Activated T-cell treated with anti-CD3 and anti-CD28 coated beads for 1 hour (primary cell): Measurements from ENCODE around the gene NCR2.
A peak's percentile ranks its signal among the peaks of the same experiment; 100 is the strongest.

Experiments
- DNase-seq: peaks from one replicate; pipeline ENCODE4 v3.0.0-alpha.2; 2020; ENCODE audit warnings: low read depth

Gene NCR2

DNA sequence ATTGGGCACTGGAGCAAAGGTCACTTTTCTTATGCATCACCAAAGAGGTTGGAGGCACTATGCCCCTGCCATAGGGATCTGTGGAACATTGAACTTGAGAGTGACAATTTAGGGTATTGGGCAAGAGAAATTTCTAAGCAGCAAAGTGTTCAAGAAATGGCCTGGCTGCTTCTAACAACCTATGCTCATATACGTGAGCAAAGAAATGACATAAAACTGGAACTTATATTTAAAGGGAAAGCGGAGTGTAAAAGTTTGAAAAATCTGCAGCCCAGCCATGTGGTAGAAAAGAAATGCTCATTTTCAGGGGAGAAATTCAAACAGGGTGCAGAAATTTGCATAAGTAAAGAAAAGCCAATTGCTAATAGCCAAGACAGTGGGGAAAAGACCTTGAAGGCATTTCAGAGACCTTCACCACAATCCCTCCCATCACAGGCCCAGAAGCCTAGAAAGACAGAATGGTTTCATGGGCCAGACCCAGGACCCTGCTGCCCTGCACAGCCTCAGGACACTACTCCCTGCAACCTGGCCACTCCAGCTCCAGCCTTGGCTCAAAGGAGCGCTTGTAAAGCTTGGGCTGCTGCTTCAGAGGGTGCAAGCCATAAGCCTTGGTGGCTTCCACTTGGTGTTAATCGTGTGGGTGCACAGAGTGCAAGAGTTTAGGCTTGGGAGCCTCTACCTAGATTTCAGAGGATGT, 24.4 kb downstream of the NCR2 start:
- no peak for DNase-seq

DNA sequence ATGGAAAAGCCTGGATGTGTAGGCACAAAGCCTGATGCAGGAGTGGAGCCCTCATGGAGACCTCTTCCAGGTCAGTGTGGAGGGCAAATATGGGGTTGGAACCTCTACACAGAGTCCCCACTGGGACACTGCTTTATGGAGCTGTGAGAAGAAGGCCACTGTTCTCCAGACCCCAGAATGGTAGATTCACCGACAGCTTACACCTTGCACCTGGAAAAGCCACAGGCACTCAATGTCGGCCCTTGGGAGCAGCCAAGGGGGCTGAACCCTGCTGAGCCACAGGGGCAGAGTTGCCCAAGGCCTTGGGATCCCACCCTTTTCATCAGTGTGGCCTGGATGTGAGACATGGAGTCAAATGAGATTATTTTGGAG, 24.9 kb downstream of the NCR2 start:
- no peak for DNase-seq

DNA sequence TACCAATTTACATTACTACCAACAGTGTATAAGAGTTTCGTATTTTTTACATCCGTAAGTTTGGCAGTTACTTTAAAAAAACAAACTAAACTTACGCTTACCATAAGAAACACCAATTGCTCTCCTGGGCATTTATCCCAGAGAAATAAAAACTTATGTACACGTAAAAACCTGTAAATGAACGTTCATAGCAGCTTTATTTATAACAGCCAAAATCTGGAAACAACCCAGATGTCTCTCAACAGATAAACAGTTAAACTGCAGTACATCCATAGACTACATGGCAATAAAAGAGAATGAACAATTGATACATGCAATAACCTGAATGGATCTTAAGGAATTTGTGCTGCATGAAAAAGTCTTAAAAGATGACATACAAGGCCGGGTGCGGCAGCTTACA, 30.7 kb downstream of the NCR2 start:
- no peak for DNase-seq

DNA sequence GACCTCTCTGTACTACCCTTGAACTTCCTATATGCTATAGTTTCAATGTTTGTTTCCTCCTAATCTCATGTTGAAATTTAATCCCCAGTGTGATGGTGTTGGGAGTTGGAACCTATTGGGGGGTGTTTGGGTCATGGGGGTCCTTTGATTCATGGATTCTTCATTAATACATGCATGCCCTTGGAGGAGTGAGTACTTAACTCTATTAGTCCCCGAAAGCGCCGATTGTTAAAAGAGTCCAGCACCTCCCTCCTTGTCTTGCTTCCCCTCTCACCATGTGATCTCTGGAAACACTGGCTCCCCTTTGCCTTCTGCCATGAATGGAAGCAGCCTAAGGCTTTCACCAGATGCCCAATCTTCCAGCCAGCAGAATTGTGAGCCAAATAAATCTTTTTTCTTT, 31.7 kb downstream of the NCR2 start:
- no peak for DNase-seq

DNA sequence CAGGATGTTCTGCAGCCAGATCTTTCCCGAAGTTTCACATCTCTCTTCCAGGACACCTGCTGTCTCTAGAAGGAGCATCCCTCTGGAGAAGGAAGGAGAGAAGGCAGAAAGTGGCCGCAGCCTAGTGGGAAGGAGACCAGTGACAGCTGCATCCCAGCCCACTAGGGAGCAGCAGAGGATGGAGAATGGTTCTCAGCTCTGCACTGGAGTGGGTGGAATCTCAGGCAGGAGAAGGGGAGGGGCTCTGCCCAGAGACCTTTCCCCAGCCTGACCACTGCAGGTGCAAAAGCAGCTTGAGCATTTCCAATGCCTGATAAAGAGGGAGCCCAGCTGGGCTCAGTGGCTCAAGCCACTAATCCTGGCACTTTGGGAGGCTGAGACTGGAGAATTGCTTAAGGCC, 32.3 kb downstream of the NCR2 start:
- DNase-seq: no peak

DNA sequence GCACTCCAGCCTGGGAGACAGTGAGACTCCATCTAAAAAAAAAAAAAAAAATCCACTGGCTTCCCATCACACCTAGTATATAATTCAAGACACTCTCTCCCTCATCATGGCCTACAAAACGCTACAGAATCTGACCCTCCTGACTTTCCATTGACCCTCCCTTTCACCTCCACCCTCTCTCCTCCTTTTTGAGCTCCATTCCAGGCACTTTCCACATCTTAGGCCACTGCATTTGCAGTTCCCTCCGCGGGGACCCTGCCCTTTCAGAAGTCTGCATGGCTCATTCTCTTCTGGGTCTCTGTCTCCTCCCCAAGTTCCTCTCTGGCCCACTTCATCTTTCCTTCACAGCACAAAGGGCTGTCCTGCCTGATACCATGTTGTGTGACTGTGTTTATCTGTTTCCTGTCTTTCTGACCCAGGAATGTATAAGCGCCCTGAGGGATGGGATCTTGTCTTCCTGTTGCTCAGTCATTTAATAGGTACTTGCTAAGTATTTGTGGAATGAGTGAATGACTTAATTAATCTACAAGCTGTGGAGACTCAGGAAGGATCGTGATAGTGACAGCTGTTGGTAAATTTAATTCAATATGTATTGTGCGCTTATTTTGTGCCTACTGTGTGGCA, 35.2 kb downstream of the NCR2 start:
- no peak for DNase-seq

DNA sequence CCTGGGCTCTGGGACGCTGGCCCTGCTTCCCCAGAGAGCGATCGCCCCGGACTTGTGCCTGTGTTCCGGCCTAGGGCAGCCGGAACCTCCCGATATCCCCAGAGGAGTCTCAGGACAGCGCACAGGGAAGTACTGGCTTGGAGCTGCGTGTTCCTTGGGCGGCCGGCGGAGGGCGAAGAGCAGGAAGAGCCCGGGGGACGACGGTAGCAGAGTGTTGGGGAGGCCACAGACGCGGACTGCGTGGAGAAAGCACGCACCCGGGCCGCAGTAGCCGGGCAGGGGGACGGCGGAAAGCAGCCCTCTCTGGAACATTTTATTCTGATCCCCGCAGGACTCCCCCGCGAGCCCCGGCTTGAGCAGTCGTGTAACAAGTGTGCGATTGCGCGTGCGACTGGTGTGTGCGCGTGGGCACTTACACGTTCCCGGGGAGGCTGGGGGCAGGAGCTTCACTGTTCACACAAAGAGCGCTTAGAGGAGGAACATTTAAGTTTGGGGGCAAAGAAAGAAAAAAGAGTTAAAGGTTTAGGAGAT, 36.1 kb downstream of the NCR2 start:
- DNase-seq: no peak

DNA sequence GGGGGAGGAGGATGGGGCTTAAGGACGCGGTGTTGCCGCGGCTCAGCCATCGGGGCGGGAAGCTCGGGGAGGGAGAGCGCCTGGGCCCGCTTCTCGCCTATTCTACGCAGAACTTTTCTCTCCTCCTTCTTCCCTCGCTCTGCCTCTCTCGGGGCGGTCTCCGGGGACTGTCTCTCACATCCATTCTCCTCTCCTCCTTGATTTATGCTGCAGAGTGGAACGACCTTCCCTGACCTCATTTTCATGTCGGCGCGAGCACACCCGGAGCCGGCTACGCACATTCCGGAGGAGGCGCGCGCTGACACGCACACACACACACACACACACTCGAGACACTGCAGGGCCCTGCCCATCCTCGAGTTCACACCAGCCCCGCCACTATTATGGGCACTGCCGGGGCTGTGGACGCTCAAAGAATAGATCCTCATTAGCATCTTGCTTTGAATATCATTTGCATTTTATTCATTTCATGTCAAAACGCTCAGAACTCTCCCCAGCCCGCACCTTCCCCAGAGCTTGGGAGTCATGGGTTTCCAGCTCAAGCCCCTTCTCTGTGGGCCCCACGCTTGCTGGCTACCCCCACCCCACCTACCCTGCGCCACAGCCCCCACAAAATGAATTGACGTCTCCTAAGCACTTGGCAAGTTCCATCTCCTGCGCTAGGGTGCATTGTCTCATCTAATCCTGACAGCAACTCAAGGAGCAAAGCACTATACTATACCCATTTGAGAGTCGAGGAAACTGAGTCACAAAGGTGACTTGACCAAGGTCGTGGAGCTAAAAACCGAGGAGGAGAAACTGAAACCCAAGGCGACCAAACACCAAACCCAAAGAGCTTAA, 36.8 kb downstream of the NCR2 start:
- DNase-seq: peak; percentile 14

DNA sequence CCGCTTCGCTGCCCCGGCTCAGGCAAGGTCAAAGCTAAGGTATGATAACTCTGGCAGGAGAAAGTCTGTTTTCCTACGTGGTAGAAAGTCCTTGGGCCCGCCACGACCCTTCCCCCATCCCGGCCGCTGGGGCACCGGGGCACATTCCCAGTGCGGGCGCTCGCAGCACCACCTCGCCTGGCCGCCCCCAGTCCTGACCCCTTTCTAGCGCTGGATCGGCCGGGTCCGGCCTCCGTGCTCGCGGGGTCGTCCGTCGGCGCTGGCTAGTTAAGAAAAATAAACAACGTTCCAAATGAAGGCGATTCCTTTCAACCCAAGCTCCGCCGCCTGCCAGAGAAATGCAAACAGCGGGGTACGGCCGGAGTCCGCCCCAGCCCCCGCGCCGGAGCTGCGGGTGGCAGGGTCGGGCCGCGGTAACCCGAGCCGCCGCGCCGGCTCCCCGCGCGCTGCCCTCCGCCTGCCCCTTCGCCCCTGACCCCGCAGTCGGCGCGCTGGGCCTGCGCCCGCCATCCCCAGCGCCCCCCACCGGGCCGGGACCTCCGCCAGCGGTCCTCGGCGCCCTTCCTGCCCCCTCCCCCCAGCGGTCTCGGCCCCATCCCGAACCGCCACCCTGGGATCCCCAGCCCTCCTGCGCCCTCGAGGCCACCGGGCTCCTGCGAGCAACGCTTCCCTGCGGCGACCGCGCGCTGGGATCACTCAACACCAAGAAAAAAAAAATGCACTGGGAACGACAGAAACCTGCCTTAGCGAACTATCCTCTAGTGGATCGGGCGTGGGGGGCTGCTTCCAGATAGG, 37.6 kb downstream of the NCR2 start:
- DNase-seq: no peak

DNA sequence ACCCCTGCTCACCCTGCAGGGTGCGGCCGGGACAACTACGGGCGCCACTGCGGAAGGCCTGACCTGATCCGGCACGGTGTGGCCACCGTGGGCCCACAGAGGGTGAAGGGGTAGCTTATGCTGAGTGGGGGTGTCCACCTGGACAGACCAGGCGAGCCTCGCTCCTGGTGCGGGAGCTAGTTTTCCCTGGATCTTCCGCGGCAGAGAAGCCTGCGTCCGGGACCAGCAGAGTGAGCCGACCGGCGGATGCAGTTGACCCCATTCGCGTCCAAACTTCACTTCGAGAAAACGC, 38.2 kb downstream of the NCR2 start:
- DNase-seq: no peak

DNA sequence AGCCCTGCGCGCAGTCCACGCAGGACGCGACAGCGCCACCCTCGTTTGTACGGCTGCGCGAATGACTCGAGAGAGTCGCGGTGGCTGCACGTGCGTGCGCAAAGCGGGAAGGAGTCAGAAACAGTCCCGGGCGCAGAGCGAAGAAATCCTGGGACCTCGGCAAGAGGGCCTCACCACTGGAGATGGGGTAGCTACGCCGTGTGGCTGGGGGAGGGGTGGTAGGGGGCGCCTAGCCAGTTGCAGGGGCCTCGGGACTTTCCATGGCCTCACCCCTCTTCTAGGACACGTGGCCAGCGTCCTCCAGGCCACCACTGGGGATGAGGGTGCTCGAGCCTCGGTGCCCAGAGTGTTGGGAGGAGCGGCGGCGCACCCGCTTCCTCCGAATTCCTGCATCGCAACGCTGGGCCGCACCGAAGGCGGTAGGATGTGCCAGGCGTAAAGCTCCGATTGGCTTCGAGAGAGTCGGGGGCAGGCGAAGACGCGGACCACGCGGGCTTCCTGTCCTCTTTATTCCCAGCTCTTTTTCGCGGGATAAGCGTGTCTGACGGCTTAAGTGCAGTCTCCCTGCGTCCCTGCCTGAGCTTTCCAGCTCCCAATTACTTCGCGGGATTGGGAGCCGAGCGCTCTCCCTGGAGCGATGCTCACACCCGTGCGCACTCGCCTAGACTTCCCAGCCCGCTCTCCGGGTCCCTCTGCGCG, 38.7 kb downstream of the NCR2 start:
- DNase-seq: no peak

DNA sequence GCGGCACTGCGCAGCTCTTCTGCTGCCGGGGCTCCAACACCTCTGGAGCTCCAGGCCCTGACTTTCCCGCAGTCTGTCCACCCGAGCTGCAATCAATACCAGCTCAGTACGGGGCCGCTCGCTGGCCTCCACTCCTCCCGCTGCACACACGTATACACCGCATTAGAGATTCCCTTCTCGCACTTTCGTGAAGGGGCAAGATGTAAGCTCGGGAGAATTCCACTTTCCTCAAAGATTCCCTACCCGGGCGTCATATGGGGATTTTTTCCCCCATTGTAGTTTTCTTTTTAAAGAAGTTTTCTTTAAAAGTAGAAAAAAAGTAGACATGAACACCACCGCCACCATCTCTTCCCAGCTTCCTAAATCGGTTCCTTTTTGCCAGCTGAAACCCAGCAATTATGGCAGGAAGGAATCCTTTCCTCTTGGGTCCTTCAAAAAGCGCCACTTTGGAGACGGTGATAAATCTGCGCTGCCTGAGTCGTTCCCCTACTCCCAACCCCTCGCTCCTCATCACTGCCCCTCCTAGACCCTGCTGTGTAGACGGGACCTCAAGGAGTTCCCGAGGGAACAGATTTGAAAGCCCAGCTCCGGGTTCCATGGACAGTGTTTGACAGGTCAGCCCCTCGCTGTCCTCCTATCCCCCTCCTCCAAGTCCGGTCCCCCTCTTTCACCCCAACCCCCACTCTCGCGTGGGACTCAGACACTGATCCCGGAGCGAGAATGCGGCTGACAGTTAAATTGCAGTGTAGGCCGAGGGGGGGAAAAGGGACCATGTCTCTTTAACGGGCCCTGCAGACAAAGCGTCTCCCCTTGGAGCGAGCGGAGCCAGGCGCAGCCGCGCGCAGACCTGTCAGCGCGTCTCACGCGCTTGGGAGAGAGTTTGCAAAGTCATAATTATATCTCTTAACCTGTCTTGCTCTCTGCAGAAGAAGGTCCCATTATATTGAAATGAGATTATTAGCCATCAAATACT, 39.5 kb downstream of the NCR2 start:
- DNase-seq: no peak

DNA sequence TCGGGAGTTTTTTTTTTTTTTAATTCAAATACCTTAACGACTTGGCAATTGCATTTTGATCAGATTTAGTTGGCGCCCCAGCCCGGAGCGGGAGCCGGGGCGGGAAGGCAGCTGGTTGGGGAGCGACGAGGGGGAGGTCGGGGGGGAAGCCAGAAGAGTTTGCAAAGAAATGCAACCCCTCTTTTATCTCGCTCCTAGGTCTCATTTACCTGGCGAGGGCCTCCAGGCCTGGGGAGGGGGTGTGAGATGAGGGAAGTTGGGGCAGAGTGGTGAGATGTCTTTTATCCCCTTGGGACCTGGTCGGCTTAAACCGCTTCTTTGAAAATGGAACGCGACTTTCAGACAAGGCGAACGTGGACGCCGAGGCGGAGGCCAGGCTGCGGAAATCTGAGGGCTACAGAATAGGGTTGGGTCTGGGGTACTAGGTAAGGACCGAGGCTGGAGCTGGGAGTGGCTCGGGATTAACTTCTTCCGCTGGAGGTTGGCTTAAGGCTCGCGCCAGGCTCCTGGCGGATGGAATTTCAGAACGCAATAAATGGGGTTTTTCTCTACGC, 40.3 kb downstream of the NCR2 start:
- no peak for DNase-seq

DNA sequence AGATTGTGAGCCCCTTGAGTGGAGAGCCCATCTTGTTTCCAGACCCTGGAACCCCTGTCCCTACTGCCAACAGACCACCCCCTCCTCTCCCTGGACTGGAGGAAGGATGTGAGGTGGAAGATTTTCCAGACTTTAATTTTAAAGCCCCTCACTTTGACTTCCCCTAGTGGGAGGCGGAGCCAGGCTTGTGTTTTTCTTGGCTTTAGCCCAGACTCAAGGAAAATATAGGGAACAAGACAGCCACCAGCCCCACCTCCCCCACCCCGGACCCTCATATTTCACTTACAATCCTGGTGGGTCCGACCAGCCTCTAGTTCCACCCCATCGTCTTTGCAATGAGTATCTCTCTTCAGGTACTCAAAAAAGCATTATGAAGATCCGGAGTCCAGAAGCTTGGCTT, 40.8 kb downstream of the NCR2 start:
- DNase-seq: no peak

DNA sequence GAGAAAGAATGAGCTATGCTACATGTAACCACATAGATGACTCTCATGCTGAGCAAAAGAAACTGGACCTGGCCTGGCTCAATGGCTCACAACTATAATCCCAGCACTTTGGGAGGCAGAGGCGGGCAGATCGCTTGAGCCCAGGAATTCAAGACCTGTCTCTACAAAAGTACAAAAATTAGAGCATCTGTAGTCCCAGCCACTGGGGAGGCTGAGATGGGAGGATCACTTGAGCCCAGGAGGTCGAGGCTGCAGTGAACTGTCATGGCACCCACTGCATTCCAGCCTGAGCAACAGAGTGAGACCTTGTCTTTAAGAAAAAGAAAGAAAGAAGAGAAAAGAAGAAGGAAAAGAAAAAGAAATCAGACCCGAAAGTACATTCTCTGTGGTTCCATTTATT, 41.7 kb downstream of the NCR2 start:
- no peak for DNase-seq

DNA sequence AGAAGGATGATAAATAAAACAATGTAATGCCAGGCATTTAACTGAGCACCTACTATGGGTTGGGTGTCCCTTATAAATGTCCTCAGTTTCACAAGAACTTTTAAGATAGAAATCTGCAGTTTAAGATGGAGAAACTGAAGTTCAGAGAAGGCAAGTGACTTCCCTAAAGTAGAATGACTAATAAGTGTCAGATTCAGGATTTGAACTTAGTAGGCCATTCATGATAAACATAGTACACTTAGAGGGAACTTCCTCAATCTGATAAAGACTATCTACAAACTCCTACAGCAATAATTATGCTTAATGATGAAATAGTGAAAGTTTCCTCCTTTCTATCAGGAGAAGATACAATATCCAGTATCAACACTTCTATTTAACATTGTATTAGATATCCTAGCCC, 43.9 kb downstream of the NCR2 start:
- DNase-seq: no peak

DNA sequence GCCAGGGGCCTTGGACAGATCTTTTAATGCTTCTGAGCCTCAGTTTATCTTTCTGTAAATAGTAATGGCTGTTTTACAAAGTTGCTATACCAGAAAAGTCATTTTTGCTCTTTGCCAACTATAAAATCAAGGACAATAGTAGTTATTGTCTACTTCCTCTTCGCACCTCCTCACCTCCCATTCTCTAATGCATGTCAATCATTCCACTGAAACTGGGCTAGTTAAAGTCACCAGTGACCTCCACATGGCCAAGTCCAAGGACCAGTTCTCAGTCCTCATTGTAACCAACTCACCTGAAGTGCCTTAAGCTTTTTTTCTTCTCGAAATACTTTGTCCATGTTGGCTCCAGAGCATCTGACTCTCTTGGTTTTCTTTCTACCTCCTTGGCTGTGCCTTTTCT, 51.2 kb downstream of the NCR2 start:
- DNase-seq: no peak

DNA sequence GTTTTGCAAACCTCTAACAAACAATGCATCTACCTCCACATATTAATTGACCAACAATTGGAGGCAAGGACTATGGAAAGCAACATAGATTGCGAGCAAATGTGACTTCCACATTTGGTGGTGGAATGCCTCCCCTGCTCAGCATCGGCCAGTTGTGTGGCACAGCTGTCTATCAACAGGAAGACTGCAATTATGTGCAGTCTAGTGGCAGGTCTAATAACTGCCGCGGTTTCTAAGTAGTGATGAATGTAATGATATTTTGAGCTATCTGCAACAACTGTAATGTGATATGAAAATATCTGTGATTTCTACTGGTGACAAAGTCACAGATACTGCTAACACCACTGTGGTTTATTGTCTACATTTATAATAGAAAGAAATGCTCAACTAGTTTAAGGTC, 56.8 kb downstream of the NCR2 start:
- no peak for DNase-seq

DNA sequence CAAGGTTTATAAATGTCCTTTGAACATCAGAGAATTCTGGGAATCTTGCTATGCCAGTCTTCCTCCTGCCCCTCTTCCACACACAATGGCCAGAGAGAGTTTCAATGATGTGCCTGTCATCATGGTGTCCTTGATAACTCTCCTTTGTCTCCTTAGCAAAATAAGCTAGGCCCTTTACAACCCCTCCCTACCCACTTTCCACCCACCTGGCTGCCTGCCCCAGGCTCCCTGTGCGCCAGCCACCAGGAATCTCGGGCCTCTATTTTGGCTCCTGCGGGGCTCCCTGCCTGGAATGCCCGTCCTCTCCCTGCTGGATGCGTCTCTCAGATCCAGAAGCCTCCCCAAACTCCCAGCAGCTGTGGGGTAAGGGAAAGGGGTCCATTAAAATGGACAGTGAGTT, 60.9 kb downstream of the NCR2 start:
- DNase-seq: no peak

DNA sequence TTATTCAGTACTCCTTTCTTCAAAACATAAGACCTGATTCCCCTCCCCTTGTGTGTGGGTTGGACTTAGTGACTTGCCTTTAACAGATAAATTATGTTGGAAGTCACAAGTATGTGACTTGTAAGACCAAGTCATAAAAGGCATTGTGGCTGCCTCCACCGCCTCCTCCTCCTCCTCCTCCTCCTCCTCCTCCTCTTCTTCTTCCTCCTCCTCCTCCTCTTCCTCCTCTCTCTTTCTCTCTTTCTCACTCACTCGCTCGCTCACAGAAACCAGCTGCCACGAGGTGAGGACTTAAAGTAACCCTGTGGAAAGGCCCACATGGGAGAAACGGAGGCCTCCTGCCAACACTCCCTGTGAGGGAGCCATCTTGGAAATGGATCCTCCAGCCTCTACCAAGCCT, 64.0 kb downstream of the NCR2 start:
- no peak for DNase-seq
